NOMO-1 treated with DMSO at 0.1 percent for 48 hours (cell line): ENCODE data around the gene PAPPA.

ENCODE experiments used
- DNase-seq: peaks from one replicate; lab custom pipeline; 2025; ENCODE audit not compliant: unreplicated experiment; lab: John Stamatoyannopoulos, UW

The PAPPA gene

DNA sequence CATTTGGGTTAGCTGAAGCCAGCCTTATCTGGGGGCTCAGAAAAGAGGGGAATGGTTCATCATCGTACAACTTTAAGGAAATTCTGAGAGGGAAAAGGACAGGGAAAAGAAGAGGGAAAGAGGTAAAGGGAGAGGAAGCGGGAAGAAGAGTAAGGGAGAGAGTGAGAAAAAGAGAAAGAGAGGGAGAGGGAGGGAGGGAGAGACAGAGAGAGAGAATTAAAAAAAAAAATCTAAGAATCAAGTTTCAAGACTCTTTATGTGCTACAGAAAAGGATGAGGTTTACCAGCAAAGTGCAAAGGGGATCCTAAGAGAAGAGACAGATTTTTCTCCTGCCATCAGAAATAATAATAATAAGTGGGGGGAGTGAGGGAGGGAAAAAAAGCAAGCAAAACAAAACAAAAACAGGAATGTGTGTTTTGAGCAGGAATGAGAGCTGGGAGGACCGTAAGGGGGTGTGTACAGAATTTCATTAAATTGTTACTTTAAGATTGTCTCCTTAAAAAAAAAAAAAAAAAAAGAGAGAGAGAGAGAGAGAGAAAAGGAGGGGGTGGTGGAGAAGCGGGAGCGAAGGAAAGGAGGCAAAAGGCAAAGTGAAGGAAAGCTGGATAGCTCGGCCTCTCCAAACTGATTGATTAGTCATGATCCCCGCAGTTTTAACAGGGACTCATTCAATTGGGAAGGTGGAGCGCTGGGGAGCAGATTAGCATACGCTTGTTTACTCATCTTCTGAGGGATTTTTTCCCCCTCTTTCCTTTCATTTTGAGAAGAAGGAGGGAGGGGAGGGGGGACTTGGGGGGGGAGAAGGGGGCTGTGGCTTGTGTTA, 438 bp upstream of the PAPPA start:
- no peak for DNase-seq

DNA sequence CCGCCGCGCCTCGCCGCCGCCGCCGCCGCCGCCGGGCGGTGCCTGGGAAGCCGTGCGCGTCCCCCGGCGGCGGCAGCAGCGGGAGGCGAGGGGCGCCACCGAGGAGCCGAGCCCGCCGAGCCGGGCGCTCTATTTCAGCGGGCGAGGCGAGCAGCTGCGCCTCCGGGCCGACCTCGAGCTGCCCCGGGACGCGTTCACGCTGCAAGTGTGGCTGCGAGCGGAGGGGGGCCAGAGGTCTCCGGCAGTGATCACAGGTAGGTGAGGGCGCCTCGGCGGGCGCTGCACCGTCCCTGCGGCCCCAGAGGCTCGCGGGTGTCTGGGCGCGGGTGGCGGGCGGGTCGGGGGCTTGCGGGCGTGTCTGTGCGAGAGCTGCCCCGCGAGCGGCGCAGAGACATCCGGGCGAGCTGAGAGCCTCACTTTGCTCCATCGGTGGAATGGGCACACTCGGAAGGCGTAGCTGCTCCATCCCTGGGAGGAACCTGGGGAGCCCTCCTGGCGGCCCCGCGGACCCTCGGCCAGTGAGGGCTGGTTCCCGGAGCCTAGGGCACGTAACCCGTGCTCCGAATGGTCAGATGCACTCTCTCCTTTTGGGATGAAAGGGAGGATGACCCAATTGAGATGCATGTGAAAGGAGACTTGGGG, 864 bp downstream of the PAPPA start:
- no peak for DNase-seq

DNA sequence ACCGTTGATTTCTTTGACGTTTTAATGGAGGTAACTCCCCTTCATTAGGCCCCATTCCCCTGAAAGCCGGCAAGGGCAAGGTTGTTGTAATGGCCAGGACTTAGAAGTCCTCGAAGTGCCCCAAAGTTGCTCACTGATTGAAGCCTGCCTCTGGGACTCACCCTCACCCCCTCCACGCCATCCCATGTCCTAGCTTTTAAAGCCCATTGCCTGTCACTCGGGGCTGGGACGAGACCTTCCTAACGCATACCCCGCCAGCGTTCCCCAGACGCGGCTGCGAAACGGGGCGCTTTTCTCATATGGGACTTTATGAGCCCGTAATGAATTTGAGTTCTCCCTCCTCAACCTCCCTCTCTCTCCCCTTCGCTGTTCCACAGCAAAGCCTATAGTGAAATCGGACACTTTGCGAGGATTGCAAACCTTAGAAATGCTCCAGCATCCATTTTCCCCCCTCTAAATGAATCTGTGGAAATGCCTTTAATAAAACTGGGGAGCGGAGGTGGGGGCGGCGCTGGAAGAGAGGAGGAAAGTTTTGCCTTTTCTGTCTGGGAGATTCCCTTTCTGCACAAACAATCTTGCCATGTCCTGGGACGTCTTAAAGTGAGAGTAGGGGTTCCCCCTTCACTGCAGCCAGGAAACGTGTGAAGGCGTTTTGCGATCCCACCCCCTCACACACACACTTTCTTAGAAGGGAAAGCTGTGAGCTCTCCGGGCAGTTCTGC, 1.5 kb downstream of the PAPPA start:
- no peak for DNase-seq

DNA sequence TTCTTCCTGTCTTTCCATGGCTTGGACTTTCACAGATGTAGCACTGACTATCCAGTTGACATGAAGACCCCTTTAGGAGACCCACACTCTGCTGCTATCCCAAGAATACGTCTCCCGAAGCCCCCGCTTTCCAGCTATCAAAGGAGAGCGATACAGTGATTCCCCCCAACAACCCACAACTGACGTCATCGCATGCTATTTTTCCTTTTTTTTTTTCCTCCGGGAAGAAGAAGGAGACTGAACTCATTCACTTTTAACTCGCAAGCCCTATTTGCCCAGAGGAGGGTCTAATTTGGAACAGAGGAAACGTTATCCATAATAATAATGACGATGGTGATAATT, 2.1 kb downstream of the PAPPA start:
- DNase-seq, result no peak

DNA sequence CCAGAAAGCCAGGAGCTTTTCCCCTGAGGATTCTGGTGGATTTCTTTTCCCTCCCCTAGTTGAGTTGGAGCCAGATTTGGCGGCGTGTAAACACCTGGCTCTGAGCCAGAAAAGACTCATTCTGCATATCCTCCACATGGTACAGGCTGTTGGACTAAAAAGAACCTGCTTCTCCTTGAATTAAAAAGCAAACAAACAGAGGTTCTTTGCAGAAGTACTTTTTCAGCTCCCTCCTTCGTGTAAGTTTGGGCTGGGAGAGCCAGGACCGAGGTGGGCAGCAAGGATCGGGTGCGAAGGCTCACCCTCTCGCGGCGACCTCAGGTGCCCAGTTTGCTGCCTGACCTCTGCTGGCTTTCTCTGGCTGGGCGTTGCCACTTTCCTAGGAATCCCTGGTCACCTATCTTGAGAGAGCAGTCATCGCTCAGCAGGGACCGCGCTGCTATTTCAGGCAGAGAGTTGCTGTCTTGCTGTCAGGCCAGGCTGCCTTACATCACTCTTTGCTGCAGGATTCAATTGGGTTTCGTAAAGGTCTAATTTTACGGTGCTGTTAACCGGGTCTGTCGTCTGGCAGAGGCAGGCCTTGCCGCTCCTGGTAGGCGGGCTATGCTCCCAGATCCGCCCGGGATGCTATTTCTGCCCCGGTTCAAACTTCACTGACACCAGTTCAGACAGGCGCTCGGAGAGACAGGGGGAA, 3.2 kb downstream of the PAPPA start:
- DNase-seq, result no peak

DNA sequence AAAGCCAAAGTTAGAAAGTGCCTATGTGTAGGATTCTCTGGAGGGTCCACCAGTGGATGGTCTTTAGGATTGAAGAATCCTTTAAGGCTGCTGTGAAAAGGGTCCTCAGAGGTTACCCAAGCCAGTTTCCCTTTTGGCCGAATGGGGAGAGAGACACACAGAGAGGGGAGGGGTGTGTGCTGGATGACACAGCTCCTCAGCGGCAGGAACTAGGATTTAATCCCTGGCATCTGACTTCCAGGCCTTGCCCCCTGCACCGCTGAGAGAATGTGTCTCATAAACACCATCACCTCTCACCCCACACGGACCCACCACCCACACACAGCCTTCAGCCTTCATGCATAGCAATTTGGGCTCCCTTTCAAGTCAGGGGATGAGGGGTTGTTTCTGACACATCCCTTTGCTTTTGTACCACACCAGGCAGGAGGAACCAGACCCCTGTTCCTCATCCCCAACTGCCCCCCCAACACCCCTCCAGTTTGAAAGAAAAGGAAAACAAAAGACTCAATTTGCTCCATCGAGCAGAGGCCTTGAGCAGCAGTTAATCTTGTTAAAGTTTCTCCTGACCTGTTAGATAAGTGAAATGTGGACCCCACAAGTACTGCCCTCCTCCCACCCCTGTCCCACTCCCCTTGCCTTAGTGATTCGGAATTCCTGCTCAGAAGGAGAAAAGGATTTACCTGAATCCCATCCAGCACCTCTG, 4.0 kb downstream of the PAPPA start:
- DNase-seq, result no peak

DNA sequence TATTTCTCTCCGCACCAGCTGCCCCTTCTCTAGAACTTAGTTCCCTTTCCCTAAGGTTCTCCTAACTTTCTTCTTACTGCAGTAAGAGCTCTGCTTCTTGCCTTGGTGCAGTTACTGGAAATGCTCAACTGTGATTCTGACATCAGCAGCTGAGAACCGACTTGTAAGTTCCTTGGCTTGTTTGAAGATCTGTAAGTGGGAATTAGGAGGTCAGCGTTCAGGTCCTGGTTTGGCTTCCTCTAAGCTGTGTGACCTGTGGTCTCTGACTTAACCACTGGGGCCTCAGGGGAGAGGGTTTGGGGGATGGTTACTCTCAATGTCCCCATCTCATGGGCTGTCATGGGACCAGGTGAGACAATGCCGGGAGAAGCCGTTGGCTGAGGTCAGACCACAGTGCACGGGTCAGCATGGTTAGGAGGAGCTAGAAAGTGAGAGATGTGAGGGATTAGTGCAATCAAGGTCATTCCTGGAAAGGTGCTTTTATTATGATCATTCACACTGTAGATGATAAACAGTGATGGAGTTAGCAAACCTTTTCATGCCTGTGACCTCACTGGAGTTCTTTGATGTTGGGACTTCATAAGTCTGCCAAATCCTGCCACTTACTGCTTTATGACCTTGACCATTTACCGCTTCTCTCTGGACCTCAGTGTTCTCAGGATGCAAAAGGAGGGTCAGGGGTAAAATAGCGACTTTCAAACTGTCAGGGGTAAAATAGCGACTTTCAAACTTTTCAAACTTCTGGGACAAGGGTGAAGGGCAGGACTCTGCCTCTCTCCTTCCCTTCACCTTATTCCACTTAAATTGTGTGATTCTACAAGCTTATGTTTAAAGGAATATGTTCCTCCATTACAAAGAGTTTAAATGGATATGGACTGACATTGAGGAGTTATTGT, 7.3 kb downstream of the PAPPA start:
- DNase-seq, result no peak

DNA sequence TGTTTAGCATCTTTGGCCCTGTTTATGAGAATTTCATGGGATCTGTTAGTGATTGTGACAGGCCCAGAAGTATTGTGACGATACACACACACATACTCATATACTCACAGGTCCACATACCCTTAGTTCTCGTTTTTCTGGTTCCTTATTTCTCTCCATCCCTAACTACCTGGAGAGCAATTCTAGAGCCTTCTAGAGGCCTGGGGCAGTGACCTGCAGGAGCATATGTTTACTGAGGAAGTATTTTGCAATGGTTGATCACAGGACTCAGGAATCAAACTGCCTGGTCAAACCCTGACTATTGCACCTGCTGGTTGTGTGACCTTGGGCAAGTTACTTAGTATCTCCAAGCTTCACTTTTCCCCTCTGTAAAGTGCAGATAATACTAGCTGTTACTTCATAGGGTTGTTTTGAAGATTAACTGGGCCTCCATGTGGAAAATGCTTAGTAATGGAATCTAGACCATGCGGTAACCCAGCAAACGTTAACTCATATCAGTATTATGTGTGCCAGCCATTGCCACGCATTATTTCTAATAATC, 8.7 kb downstream of the PAPPA start:
- DNase-seq, result no peak

DNA sequence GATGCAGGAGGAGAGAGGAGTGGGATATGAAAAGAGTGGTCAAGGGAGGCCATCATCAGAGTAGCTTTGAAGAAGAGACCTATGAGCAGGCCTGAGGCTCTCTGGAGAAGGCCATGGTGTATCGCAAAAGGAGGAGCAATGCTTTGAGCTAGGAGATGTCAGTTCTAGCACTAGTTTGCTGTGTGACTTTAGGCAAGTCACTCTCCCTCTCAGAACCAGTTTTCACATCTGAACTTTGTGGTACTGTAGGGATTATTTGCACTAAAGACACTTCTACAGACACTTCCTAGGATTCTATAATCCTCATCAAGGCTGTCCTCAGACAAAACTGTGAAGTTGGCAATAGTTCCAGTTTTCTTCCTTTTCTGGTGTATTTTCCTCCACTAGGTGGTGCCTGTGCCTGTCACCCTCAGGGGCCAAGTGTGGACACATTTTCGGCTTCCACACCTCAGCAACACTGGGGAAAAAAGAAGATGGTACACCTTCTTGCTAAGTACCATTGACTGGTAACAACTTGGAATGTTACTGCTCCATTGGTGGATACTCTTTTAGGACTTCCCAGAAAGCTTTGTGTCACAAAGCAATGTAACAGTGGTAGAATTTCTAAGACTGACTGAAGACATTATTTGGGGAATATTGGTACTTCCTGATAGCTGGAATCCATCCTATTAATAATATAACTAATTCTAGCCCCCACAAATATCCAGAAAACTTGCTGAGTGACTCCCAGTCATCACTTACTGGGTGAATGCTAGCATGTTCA, 9.9 kb downstream of the PAPPA start:
- no peak for DNase-seq

DNA sequence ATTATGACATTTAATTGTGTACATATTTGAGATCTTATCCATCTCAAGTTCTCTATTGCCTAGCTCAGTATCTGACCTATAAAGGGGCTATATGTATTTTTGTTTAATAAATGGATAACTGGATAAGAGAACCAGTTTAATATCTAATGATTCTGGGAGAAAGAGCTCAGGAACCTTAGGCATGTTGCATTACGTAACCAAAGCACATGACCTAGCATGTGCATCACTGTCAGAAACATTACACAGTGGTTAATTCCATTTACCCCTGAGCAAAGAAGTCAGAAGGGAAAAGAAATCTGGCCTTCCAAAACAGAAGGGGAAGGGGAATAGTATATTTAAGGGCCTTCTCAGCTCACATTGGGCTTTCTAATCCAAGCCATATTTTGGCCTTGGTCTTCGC, 12.3 kb downstream of the PAPPA start:
- no peak for DNase-seq

DNA sequence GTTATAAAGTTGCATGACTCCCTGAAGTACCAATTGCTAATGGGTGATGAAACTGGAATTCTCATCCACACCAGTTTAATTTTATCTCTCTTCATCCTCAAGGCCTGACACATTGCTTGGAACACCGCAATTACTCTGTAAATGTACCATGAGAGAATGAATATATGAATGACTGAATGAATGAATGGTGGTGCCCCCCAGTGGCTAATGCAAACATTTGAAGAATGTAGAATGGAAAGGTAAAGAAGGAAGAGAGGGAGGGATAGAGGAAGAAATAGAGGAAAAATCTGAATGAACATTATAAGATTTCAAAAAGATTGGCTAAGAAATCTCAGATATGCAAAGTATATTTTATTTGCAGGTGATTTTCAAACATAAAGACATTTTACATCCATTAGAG, 13.1 kb downstream of the PAPPA start:
- DNase-seq, result no peak

DNA sequence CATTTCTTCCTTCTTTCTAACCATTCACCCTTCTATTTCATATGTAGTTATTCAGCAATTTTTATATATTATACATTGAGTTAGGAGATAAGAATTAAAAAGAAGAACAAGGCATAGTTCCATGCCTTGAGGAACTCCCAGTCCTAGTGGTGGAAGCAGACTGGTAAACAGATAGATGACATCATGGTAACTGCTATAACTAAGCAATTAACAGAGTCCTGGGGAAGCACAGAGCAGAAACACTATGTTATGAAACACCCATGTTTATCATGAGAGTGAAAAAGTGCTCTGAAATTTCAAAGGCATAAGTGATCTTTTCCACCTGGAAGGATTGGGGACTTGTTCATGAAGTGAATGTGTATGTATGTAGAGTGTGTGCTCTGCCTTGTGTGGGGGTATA, 14.6 kb downstream of the PAPPA start:
- no peak for DNase-seq

DNA sequence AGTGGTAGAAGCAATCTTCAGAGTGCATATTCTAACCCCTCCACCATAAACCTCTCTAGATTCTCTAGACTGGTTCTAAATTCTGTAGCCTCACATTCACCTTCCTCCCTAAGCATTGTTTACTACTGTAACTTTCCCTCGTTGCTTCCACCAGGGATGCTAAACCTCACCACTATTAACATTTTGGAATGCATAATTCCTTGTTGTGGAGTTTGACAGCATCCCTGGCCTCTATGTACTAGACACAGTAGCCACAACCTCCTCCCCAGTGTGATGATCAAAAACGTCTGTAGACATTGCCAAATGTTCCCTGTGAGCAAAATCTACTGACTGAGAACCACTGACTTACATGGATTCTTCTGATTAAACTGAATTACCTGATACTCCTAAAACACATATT, 18.6 kb downstream of the PAPPA start:
- no peak for DNase-seq

DNA sequence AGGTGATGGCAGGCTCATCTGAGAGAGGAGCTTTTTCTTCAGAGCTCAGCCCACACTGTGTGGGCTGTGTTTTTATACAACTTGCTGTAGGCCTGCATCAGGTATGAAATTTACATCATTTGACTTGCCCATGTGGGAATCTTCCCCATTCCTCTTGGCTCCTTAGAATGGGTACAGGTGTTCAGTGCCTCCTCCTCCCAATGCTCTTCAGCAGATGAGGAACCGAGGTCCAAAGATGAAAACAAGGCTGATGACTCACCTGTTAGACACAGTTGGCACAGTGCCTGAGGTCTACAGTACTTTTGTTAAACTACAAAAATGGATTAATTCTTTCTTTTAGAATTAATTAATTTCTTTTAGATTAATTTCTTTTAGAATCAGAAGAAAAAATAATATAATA, 20.8 kb downstream of the PAPPA start:
- no peak for DNase-seq

DNA sequence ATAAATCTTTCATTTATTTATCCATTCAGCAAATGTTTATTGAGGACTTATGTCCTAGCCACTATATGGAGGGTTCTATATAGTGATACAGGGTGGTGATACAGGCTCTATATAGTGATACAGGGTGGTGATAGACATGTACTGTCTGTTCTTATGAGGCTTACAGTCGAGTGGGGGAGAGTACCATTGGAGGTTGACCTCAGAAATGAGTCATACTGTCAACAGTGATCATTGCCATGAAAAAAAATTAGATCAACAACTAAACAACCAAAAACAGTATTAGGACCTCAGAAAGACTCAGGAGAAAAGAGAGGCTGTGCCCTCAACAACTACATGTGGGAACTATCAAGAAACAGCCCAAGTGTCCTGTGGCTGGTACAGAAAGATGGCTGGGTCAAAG, 22.0 kb downstream of the PAPPA start:
- DNase-seq, result no peak

DNA sequence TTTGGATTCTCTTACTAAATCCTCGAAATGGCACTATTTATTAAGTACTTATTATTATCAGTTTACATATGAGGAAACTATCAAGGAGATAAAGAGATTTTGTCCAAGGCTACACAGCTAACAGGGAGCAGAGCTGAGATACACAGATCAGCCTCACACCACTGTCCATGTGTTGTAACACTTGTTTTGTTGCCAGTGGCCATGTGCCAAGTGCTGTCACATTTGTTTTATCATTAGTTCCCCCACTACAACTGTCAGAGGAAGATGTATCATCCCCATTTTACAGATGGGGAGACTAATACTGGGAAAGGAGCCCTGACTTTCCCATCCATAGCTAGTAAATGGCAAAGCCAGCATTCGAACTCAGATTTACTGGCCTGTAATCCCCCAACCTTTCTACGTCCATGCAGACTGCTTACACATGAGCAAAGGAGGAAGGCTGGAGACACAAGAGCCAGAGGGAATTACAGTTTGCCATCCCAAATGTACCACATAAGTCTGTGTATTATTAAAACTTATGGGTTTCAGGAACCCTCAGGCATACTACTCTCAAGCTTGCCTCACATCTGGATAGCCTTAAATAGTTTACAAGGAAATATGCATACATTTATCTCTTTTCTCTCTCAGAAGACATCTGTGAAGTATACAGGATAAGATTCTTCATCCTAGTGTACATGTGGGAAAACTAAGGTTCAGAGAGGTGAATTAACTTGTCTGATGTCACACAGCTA, 25.1 kb downstream of the PAPPA start:
- no peak for DNase-seq

DNA sequence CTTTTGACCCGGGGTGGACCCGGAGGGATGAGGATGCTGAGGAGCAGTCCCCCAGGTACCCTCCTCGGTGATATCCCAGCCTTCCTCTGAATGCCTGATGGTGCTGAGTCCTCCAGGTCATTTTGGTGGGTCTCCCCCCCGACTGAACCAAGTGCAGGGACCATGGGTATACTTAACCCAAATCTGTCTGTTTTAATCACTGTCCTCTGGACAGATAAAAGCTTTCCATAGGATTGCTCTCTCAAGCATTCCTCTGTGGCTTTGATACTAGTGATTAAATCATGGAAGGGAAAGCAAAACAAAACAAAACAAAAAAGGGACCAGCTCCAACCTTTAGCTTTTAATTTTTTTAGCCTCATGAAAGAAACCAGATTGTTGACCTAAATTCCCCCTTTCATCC, 26.0 kb downstream of the PAPPA start:
- DNase-seq, result no peak

DNA sequence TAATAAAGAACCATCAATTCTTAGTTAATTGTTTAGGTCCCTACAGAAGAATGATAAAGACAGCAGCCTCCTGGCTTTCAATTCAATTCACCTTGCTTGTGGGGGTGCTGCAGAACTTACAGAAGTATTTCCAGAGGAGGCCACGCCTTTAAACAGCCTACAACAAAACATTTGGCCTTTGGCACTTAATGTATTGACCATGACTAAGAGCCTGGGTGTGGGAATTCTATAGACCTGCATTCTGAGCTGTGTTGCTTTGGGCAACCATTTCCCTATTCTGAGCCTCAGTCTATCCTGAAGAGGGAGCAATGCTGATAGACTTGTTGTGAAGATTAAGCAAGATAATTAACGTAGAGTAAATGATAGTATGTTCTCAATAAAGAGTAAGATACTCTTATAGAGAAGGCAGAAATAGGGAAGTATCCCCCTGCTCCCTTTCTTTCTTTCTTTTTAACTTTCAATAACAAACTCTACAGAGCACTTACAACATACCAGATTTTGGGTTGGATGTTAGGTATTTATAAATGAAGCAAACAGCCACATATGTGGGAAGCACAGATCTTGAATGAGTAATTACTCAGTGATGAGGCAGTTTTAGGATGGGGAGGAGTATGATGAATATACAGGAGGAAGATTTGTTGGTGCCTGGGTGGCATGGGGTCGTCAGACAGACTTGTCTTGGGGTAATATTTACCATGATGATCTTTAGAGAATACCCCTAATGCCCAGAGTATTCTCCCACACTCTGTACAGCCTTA, 28.4 kb downstream of the PAPPA start:
- no peak for DNase-seq
